IMR-90 (cell line): ENCODE results near the gene LSM6. TPM values are rescaled to one million over a fixed set of nuclear protein-coding genes. Genes with fewer than 3 reads are reported as not detected.

ENCODE experiments used
- ATAC-seq: fragments of 200-7000 bp; cut with Tn5 transposase; 2 replicates; pipeline ENCODE4 v1.9.1; 2020; ENCODE audit warnings: low read depth, mild to moderate bottlenecking, moderate library complexity
- BruUV-seq: library from RNA; stranded (reverse); fragments of 400-500 nt; replicated peaks from 2 replicates; lab custom pipeline; 2021; lab: Mats Ljungman, UMichigan
- CTCF ChIA-PET: fragments of 300-600 bp; formaldehyde crosslinking; extraction: SDS; loops from one replicate; lab custom pipeline; 2021; ENCODE audit warnings: antibody characterized with exemption; lab: Yijun Ruan, JAX
- POLR2A ChIA-PET: fragments of 300-600 bp; sonication (Branson Sonifier 250); formaldehyde crosslinking; loops from one replicate; lab custom pipeline; 2022; ENCODE audit warnings: antibody characterized with exemption; ENCODE audit not compliant: unreplicated experiment; lab: Charles Lee
- DNase-seq: peaks from one replicate; pipeline ENCODE4 v3.0.0; 2013
- H2AFZ ChIP-seq: replicated peaks from 2 replicates; pipeline ENCODE3; 2013; ENCODE audit warnings: low read length, mild to moderate bottlenecking; ENCODE audit not compliant: poor library complexity
- H2AK5ac ChIP-seq: 2 replicates; pipeline ENCODE4 v1.6.1; 2013; ENCODE audit warnings: low read depth, low read length, inconsistent platforms
- H2AK9ac ChIP-seq: replicated peaks from 2 replicates; pipeline ENCODE3; 2013; ENCODE audit warnings: mild to moderate bottlenecking, low read depth, low read length, moderate library complexity; ENCODE audit not compliant: poor library complexity
- H2BK120ac ChIP-seq: 2 replicates; pipeline ENCODE4 v1.6.1; 2013; ENCODE audit warnings: low read depth, low read length, inconsistent platforms
- H2BK15ac ChIP-seq: 3 replicates; pipeline ENCODE4 v1.6.1; 2013; ENCODE audit warnings: low read depth, low read length, inconsistent platforms
- H2BK20ac ChIP-seq: 2 replicates; pipeline ENCODE4 v1.6.1; 2013; ENCODE audit warnings: low read depth, mild to moderate bottlenecking, inconsistent platforms, low read length, moderate library complexity
- H2BK5ac ChIP-seq: 2 replicates; pipeline ENCODE4 v1.6.1; 2013; ENCODE audit warnings: mild to moderate bottlenecking, low read depth, low read length, inconsistent platforms; ENCODE audit not compliant: poor library complexity, severe bottlenecking
- H3K14ac ChIP-seq: replicated peaks from 2 replicates; pipeline ENCODE4 v1.6.1; 2013; ENCODE audit warnings: low read depth, low read length, inconsistent platforms
- H3K18ac ChIP-seq: 2 replicates; pipeline ENCODE4 v1.6.1; 2013; ENCODE audit warnings: low read depth, low read length, control low read depth
- H3K23ac ChIP-seq: 2 replicates; pipeline ENCODE4 v1.6.1; 2013; ENCODE audit warnings: low read depth, low read length, inconsistent platforms
- H3K27ac ChIP-seq: 2 replicates; pipeline ENCODE4 v1.5.1; 2013; ENCODE audit warnings: mild to moderate bottlenecking, control low read depth, low read length; ENCODE audit not compliant: insufficient read depth
- H3K27me3 ChIP-seq: 2 replicates; pipeline ENCODE4 v1.6.1; 2013; ENCODE audit warnings: low read length; ENCODE audit not compliant: control insufficient read depth, insufficient read depth
- H3K36me3 ChIP-seq: 2 replicates; pipeline ENCODE4 v1.6.1; 2013; ENCODE audit warnings: low read length, mixed read lengths; ENCODE audit not compliant: control insufficient read depth, insufficient read depth
- H3K4ac ChIP-seq: 2 replicates; pipeline ENCODE4 v1.6.1; 2013; ENCODE audit warnings: low read depth, low read length, inconsistent platforms
- H3K4me1 ChIP-seq: 2 replicates; pipeline ENCODE4 v1.6.1; 2013; ENCODE audit warnings: low read length, mixed read lengths; ENCODE audit not compliant: control insufficient read depth, insufficient read depth
- H3K4me2 ChIP-seq: 2 replicates; pipeline ENCODE4 v1.6.1; 2013; ENCODE audit warnings: low read depth, mild to moderate bottlenecking, control low read depth, low read length, moderate library complexity
- H3K4me3 ChIP-seq: 2 replicates; pipeline ENCODE4 v1.5.1; 2013; ENCODE audit warnings: low read depth, mild to moderate bottlenecking, control low read depth, low read length, moderate library complexity; ENCODE audit not compliant: insufficient read depth
- H3K56ac ChIP-seq: 2 replicates; pipeline ENCODE4 v1.6.1; 2013; ENCODE audit warnings: low read length, inconsistent platforms; ENCODE audit not compliant: insufficient read depth; ENCODE audit errors: extremely low read depth
- H3K79me1 ChIP-seq, 2 experiments: 2 replicates each; pipeline ENCODE4 v1.6.1; 2013; ENCODE audit warnings: low read length in 2 of 2, inconsistent platforms in 1 of 2, low read depth in 1 of 2
- H3K9ac ChIP-seq: 2 replicates; pipeline ENCODE4 v1.6.1; 2013; ENCODE audit warnings: low read depth, low read length, control low read depth
- H3K9me1 ChIP-seq: 2 replicates; pipeline ENCODE4 v1.6.1; 2013; ENCODE audit warnings: low read length, inconsistent platforms; ENCODE audit not compliant: insufficient read depth
- H3K9me3 ChIP-seq: 2 replicates; pipeline ENCODE4 v1.6.1; 2013; ENCODE audit warnings: low read length; ENCODE audit not compliant: control insufficient read depth, insufficient read depth
- H4K20me1 ChIP-seq: 2 replicates; pipeline ENCODE4 v1.6.1; 2013; ENCODE audit warnings: low read length, inconsistent platforms; ENCODE audit not compliant: insufficient read depth
- H4K5ac ChIP-seq: 2 replicates; pipeline ENCODE4 v1.6.1; 2013; ENCODE audit warnings: mild to moderate bottlenecking, low read depth, low read length, control low read depth
- H4K8ac ChIP-seq, 2 experiments: 2 replicates each; pipeline ENCODE4 v1.6.1; 2013; ENCODE audit warnings: low read depth in 2 of 2, low read length in 2 of 2, control low read depth in 1 of 2, inconsistent platforms in 1 of 2
- H4K91ac ChIP-seq: 2 replicates; pipeline ENCODE4 v1.6.1; 2013; ENCODE audit warnings: low read depth, low read length, inconsistent platforms; ENCODE audit not compliant: insufficient read depth
- BHLHE40 ChIP-seq: fragments of 150-350 bp; IDR thresholded peaks from 2 replicates; pipeline ENCODE4 v1.6.1; 2016; ENCODE audit warnings: mild to moderate bottlenecking, low read depth, low read length
- FOS ChIP-seq: fragments of 150-350 bp; IDR thresholded peaks from 2 replicates; pipeline ENCODE4 v1.6.1; 2016; ENCODE audit warnings: low read depth, low read length
- MAFK ChIP-seq: IDR thresholded peaks from 2 replicates; pipeline ENCODE4 v1.6.1; 2012; ENCODE audit warnings: low read depth, low read length, improper control_type of control experiment
- NFE2L2 ChIP-seq: fragments of 150-350 bp; IDR thresholded peaks from 2 replicates; pipeline ENCODE4 v1.6.1; 2016; ENCODE audit warnings: low read depth, mild to moderate bottlenecking, low read length
- POLR2A ChIP-seq: IDR thresholded peaks from 2 replicates; pipeline ENCODE4 v1.6.1; 2012; ENCODE audit warnings: mild to moderate bottlenecking, low read depth, low read length
- SMC3 ChIP-seq: fragments of 150-350 bp; IDR thresholded peaks from 2 replicates; pipeline ENCODE4 v1.6.1; 2016; ENCODE audit warnings: low read depth, mild to moderate bottlenecking, antibody characterized with exemption, low read length, moderate library complexity
- WGBS, 2 experiments: methylation state at CpG; one replicate each; pipeline versions ENCODE4 v1.1.5 to v1.1.7; 2013; ENCODE audit warnings: missing lambda C conversion rate in 2 of 2; ENCODE audit not compliant: insufficient read length in 1 of 2; ENCODE audit errors: extremely low coverage in 2 of 2; 5-methylcytosine and 5-hydroxymethylcytosine counted together
- dilution Hi-C: fragments of 300-500 bp; cut with HindIII; formaldehyde crosslinking; loops from one replicate; pipeline ENCODE4 v1.14.3; 2018; ENCODE audit warnings: low sequenced_read_pairs; ENCODE audit not compliant: unreplicated experiment
- in situ Hi-C: fragments of 300-500 bp; cut with MboI; formaldehyde crosslinking; loops from 3 replicates; pipeline ENCODE4 v1.14.3; 2019; ENCODE audit warnings: low sequenced_read_pairs, inconsistent platforms, mixed read lengths
- intact Hi-C: fragments of 100-400 bp; cut with micrococcal nuclease; formaldehyde crosslinking; loops from 2 replicates; pipeline ENCODE4 v1.10.0; 2022
- polyA plus RNA-seq, 3 experiments: library from polyadenylated mRNA; depleted of rRNA; stranded (reverse); fragments of >200 nt; gene quantifications; 2 replicates each; pipeline ENCODE4 v1.2.3, GENCODE V29; 2012; ENCODE audit warnings: low replicate concordance in 1 of 3
- total RNA-seq: library from RNA; depleted of rRNA; stranded (reverse); fragments of >200 nt; gene quantifications from 2 replicates; pipeline ENCODE4 v1.2.3, GENCODE V29; 2012
- TF ChIP-seq, protein P1 (sequence below): fragments of 150-350 bp; IDR thresholded peaks from 2 replicates; pipeline ENCODE4 v1.6.1; 2017; ENCODE audit warnings: mild to moderate bottlenecking, antibody characterized with exemption, low read length, low read depth
- TF ChIP-seq, protein P2 (sequence below): fragments of 150-350 bp; IDR thresholded peaks from 2 replicates; pipeline ENCODE4 v1.6.1; 2016; ENCODE audit warnings: low read depth, mild to moderate bottlenecking, low read length, moderate library complexity, borderline replicate concordance

Gene LSM6
- total and polyA plus RNA-seq, 2 of the 4 experiments (the other 2 are of a cell fraction), result 13.4 to 17.4 TPM

DNA sequence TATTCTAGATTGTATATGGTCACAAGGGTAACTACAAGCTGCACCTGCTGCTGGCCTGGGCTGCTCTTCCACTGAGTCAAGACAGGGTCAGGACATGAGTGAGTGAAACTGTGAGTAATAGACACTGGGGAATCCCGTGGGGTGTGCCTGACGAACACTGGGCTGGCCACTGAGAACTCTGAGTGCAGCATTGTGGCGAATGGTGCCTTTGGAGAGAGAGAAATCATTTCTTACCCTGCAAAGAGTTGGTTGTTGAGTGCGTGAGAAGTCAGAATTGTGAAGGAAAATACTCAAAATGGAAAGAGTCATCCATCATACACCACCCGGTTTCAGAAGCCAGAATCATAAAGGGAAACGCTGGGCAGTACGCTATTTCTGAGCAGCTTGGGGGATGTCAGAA, 43.1 kb upstream of the LSM6 start:
- Histone ChIP-seq H4K5ac (no peak overlapping the region), H3K4me1 (no peaks in the 10 kb centered on the region), H2AK5ac (no peak overlapping the region), H2BK5ac (no peak overlapping the region), H3K36me3 (no peaks in the 10 kb centered on the region), H3K79me1 (no peaks in the 10 kb centered on the region), H4K91ac (no peak overlapping the region), H3K27me3 (peaks cover 10% of the 10 kb centered on the region), H3K4me3 (no peak overlapping the region), H2AFZ (no peak overlapping the region), H3K4ac (no peak overlapping the region), H3K18ac (no peak overlapping the region), H2BK20ac (no peak overlapping the region), H4K8ac (no peak overlapping the region), H3K4me2 (no peak overlapping the region), H2BK120ac (no peak overlapping the region), H3K9me3 (no peaks in the 10 kb centered on the region), H3K14ac (no peak overlapping the region), H2BK15ac (no peak overlapping the region), H3K27ac (no peak overlapping the region), H2AK9ac (no peak overlapping the region), H4K20me1 (no peaks in the 10 kb centered on the region), H3K9me1 (no peaks in the 10 kb centered on the region), H3K56ac (no peak overlapping the region), H3K23ac (no peak overlapping the region), H3K9ac (no peak overlapping the region)
- DNase-seq (no peak), ATAC-seq (no peak)
- intact Hi-C loops (no loop called here), dilution Hi-C loops (no loop called here), in situ Hi-C loops (no loop called here)
- BruUV-seq, result no TSS peak
- ChIA-PET POLR2A (no interaction called here), CTCF (interaction anchor here (0.6 kb wide), 1 partner anchor 18 kb away, joined by 3 read pairs; no protein-coding TSS in a partner anchor)
- TF ChIP-seq, protein P1, sequence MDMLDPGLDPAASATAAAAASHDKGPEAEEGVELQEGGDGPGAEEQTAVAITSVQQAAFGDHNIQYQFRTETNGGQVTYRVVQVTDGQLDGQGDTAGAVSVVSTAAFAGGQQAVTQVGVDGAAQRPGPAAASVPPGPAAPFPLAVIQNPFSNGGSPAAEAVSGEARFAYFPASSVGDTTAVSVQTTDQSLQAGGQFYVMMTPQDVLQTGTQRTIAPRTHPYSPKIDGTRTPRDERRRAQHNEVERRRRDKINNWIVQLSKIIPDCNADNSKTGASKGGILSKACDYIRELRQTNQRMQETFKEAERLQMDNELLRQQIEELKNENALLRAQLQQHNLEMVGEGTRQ, result no peak
- no peak for TF ChIP-seq NFE2L2
- TF ChIP-seq POLR2A, result no peak
- TF ChIP-seq FOS, result no peak
- no peak for TF ChIP-seq SMC3
- no peak for TF ChIP-seq MAFK
- TF ChIP-seq, protein P2, sequence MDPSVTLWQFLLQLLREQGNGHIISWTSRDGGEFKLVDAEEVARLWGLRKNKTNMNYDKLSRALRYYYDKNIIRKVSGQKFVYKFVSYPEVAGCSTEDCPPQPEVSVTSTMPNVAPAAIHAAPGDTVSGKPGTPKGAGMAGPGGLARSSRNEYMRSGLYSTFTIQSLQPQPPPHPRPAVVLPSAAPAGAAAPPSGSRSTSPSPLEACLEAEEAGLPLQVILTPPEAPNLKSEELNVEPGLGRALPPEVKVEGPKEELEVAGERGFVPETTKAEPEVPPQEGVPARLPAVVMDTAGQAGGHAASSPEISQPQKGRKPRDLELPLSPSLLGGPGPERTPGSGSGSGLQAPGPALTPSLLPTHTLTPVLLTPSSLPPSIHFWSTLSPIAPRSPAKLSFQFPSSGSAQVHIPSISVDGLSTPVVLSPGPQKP, result no peak
- TF ChIP-seq BHLHE40, result no peak
- WGBS, 2 experiments, result no CpG with 5 or more reads among the region's 7 CpGs
